ENCODE measurements around the gene HELZ2.

DNA sequence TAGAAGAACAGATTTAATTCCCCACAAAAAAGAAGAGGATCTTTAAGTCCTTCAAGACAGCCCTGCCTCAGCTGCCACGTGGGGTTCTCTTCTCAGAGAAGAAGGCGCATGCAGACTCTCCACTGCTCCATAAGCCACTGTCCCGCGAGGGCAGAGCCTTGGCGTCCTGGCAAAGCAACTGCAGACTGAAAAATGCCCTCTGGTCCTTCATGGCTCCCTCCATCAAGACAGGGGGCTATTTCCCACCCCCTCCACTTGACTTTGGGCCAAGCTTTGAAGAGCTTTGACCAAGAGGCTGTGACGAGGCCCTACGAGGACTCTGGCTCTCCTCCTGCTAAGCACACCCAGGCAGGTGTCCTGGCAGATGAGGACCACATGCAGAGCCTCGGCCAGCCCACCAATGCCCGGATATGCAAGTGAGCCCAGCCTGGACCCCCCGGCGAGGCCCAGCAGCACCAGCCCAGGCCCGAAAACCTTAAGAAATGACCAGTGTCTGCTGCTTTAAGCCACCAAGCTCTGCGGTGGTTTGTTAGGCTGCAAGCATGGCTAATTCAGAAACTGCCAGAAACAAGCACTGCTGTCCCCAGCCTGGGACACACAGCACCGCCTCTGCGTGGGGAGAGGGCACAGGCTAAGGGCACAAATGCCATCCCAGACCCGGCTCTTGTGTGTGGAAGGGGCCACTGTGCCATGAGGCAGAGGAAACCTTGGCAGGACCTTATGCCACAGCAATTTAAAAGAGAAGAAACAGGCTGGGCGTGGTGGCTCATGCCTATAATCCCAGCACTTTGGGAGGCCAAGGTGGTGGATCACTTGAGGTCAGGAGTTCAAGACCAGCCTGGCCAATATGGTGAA lies 36.8 kb upstream of the HELZ2 start:
- TF ChIP-seq POLR2AphosphoS2 (IDR thresholded peaks at IDR 0.05; ENCODE audit: low read depth, low read length) (no peak), POU2F2 (IDR thresholded peaks at IDR 0.05; ENCODE audit: borderline replicate concordance, low read depth, low read length) (no peak), FOXK2 (IDR thresholded peaks at IDR 0.05) (no peak)
- TF ChIP-seq, protein P1, sequence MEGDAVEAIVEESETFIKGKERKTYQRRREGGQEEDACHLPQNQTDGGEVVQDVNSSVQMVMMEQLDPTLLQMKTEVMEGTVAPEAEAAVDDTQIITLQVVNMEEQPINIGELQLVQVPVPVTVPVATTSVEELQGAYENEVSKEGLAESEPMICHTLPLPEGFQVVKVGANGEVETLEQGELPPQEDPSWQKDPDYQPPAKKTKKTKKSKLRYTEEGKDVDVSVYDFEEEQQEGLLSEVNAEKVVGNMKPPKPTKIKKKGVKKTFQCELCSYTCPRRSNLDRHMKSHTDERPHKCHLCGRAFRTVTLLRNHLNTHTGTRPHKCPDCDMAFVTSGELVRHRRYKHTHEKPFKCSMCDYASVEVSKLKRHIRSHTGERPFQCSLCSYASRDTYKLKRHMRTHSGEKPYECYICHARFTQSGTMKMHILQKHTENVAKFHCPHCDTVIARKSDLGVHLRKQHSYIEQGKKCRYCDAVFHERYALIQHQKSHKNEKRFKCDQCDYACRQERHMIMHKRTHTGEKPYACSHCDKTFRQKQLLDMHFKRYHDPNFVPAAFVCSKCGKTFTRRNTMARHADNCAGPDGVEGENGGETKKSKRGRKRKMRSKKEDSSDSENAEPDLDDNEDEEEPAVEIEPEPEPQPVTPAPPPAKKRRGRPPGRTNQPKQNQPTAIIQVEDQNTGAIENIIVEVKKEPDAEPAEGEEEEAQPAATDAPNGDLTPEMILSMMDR (IDR thresholded peaks at IDR 0.05 in 2 of 3, conservative IDR thresholded peaks at IDR 0.05 in 1 of 3; ENCODE audit: control insufficient read depth in 2 of 3, extremely low read depth in 1 of 3, insufficient read depth in 1 of 3, low read depth in 3 of 3, low read length in 3 of 3), result no peak

Measured in GM12878 (cell line).